Osteocyte (in vitro differentiated cells): ENCODE results near the gene FOXJ3. TPM values are rescaled to one million over a fixed set of nuclear protein-coding genes. Genes with fewer than 3 reads are reported as not detected.

Experiments used
- DNase-seq: peaks from one replicate; pipeline ENCODE4 v3.0.0; 2021; ENCODE audit warnings: mixed read lengths; ENCODE audit not compliant: unreplicated experiment; ENCODE audit errors: extremely low spot score
- H3K27ac Mint-ChIP-seq: one replicate; pipeline ENCODE4 v1.8.0; 2021; ENCODE audit warnings: mild to moderate bottlenecking, mixed read lengths; ENCODE audit not compliant: unreplicated experiment
- H3K27me3 Mint-ChIP-seq: one replicate; pipeline ENCODE4 v1.8.0; 2021; ENCODE audit warnings: mixed read lengths; ENCODE audit not compliant: unreplicated experiment
- H3K36me3 Mint-ChIP-seq: one replicate; pipeline ENCODE4 v1.8.0; 2021; ENCODE audit warnings: mixed read lengths; ENCODE audit not compliant: unreplicated experiment
- H3K4me1 Mint-ChIP-seq: one replicate; pipeline ENCODE4 v1.8.0; 2021; ENCODE audit warnings: mixed read lengths; ENCODE audit not compliant: unreplicated experiment
- H3K4me3 Mint-ChIP-seq: one replicate; pipeline ENCODE4 v1.8.0; 2021; ENCODE audit warnings: mild to moderate bottlenecking, moderate library complexity, mixed read lengths; ENCODE audit not compliant: unreplicated experiment
- H3K9me3 Mint-ChIP-seq: one replicate; pipeline ENCODE4 v1.8.0; 2021; ENCODE audit warnings: mixed read lengths; ENCODE audit not compliant: unreplicated experiment
- CTCF ChIP-seq: fragments of 200-600 bp; sonication (generic); IDR thresholded peaks from 2 replicates; pipeline ENCODE4 v1.5.0; 2021; ENCODE audit warnings: antibody characterized with exemption, mild to moderate bottlenecking, moderate library complexity
- total RNA-seq: library from RNA; stranded (reverse); gene quantifications from 2 replicates; pipeline ENCODE4 v1.2.1, GENCODE V29; 2021

The FOXJ3 gene
- total RNA-seq, 1 donor from 2014 or later, result 34.6 TPM

- Mint-ChIP-seq H3K36me3 (no peaks in the 10 kb centered on the region), H3K4me3 (no peak overlapping the region), H3K4me1 (no peaks in the 10 kb centered on the region), H3K27ac (no peak overlapping the region), H3K27me3 (peaks cover 30% of the 10 kb centered on the region), H3K9me3 (no peaks in the 10 kb centered on the region)
- no peak for TF ChIP-seq CTCF
- DNase-seq, result peak; percentile 66
Measured at GRCh38 chr1:42128499-42128898, 206.5 kb downstream of the FOXJ3 start.

- H3K4me3 Mint-ChIP-seq, result no peak overlapping the region
- no peak overlapping the region for H3K27ac Mint-ChIP-seq
- H3K9me3 Mint-ChIP-seq, result no peaks in the 10 kb centered on the region
- peaks cover 28% of the 10 kb centered on the region for H3K27me3 Mint-ChIP-seq
- H3K36me3 Mint-ChIP-seq, result no peaks in the 10 kb centered on the region
- H3K4me1 Mint-ChIP-seq, result no peaks in the 10 kb centered on the region
- no peak for DNase-seq
- no peak for TF ChIP-seq CTCF
Measured at GRCh38 chr1:42127767-42128166, 207.3 kb downstream of the FOXJ3 start.

Other genes with a start within 250 kb of the FOXJ3 start
- gene GUCA2B, start 181.8 kb downstream of the FOXJ3 start, total RNA-seq, result not detected in 2 replicates
- gene GUCA2A, start 170.5 kb downstream of the FOXJ3 start, total RNA-seq, result not detected in 2 replicates
- gene RIMKLA, start 45.6 kb upstream of the FOXJ3 start, total RNA-seq, result not detected in 2 replicates
- gene ZMYND12, start 120.8 kb upstream of the FOXJ3 start, total RNA-seq, result 0.31 and 0.40 TPM in 2 replicates
- gene PPCS, start 121.3 kb upstream of the FOXJ3 start, total RNA-seq, result 41.7 TPM in 2 replicates
- 3.3 and 4.1 TPM in 2 replicates for gene CCDC30, start 128.1 kb upstream of the FOXJ3 start, total RNA-seq